ENCODE results near the gene ZNF536.

DNA sequence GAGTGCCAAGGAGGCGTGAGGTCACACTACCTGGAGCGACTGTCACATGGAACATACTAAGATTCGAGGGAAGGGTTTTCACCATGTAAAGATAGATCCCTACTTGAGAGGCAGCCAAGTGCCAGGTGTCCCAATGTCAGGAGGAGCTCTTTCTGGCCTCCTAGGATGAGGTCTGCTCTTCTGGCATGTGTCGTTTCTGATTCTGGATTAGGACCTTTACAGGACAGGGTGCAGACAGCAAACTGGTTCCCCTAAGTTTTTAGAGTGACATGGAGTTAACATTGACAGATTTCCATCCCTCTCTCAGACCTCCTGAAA, 75.3 kb downstream of the ZNF536 start:
- no peak for TF ChIP-seq POLR2A (IDR thresholded peaks at IDR 0.05)
- TF ChIP-seq, protein P1, sequence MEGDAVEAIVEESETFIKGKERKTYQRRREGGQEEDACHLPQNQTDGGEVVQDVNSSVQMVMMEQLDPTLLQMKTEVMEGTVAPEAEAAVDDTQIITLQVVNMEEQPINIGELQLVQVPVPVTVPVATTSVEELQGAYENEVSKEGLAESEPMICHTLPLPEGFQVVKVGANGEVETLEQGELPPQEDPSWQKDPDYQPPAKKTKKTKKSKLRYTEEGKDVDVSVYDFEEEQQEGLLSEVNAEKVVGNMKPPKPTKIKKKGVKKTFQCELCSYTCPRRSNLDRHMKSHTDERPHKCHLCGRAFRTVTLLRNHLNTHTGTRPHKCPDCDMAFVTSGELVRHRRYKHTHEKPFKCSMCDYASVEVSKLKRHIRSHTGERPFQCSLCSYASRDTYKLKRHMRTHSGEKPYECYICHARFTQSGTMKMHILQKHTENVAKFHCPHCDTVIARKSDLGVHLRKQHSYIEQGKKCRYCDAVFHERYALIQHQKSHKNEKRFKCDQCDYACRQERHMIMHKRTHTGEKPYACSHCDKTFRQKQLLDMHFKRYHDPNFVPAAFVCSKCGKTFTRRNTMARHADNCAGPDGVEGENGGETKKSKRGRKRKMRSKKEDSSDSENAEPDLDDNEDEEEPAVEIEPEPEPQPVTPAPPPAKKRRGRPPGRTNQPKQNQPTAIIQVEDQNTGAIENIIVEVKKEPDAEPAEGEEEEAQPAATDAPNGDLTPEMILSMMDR (IDR thresholded peaks at IDR 0.05): no peak

Data from right lobe of liver (tissue), 4 donors.